SK-N-SH (cell line): ENCODE results near the gene KCNQ5. TPM values are rescaled to one million over a fixed set of nuclear protein-coding genes. Genes with fewer than 3 reads are reported as not detected.

Source experiments
- CTCF ChIA-PET: fragments of 300-600, 350-600 bp; formaldehyde crosslinking; extraction: SDS; loops from one replicate; lab custom pipeline; 2021; lab: Yijun Ruan, JAX
- POLR2A ChIA-PET: fragments of 350-600 bp; sonication (Branson Sonifier 250); formaldehyde crosslinking; extraction: SDS; loops from one replicate; lab custom pipeline; 2020; ENCODE audit warnings: antibody characterized with exemption, inconsistent platforms; lab: Yijun Ruan, JAX
- DNase-seq: peaks from one replicate; pipeline ENCODE4 v3.0.0; 2012
- H2AFZ ChIP-seq: fragments of 200-600 bp; sonication (generic); 2 replicates; pipeline ENCODE4 v1.8.1; 2016; ENCODE audit warnings: antibody characterized with exemption, mild to moderate bottlenecking, low read depth
- H3F3A ChIP-seq: fragments of 200-600 bp; sonication (generic); replicated peaks from 2 replicates; pipeline ENCODE3; 2016; ENCODE audit warnings: antibody characterized with exemption, mild to moderate bottlenecking; ENCODE audit not compliant: insufficient read depth
- H3K27ac ChIP-seq, 2 experiments: fragments of 200-500 bp in 1 of 2; fragments of 200-600 bp in 1 of 2; sonication (Bioruptor generic) in 1 of 2; sonication (generic), shearing (Covaris generic) in 1 of 2; 2 replicates each; pipeline versions ENCODE4 v1.5.1 to v1.6.1; 2014 to 2016; ENCODE audit warnings: low read depth in 2 of 2, inconsistent platforms in 1 of 2, low read length in 1 of 2, mild to moderate bottlenecking in 1 of 2, mixed read lengths in 1 of 2
- H3K27me3 ChIP-seq: fragments of 200-600 bp; sonication (generic), shearing (Covaris generic); 2 replicates; pipeline ENCODE4 v1.6.1; 2016; ENCODE audit warnings: mixed run types; ENCODE audit not compliant: insufficient read depth
- H3K36me3 ChIP-seq, 2 experiments: fragments of 200-500 bp in 1 of 2; fragments of 200-600 bp in 1 of 2; sonication (Bioruptor generic) in 1 of 2; sonication (generic) in 1 of 2; replicated peaks in 1 of 2; 2 replicates each; pipeline versions ENCODE3 to v1.5.1; 2014 to 2016; ENCODE audit warnings: low read length in 1 of 2, mild to moderate bottlenecking in 1 of 2; ENCODE audit not compliant: insufficient read depth in 2 of 2, control insufficient read depth in 1 of 2
- H3K4me1 ChIP-seq, 2 experiments: fragments of 200-500 bp in 1 of 2; fragments of 200-600 bp in 1 of 2; sonication (Bioruptor generic) in 1 of 2; sonication (generic), shearing (Covaris generic) in 1 of 2; 2 replicates each; pipeline versions ENCODE4 v1.5.1 to v1.6.1; 2014 to 2016; ENCODE audit warnings: low read depth in 1 of 2, low read length in 1 of 2, mixed run types in 1 of 2; ENCODE audit not compliant: insufficient read depth in 2 of 2, control insufficient read depth in 1 of 2
- H3K4me2 ChIP-seq: fragments of 200-600 bp; sonication (generic), shearing (Covaris generic); 2 replicates; pipeline ENCODE4 v1.6.1; 2017; ENCODE audit warnings: mixed run types
- H3K4me3 ChIP-seq, 2 experiments: fragments of 200-500 bp in 1 of 2; fragments of 200-600 bp in 1 of 2; sonication (Bioruptor generic) in 1 of 2; sonication (generic), shearing (Covaris generic) in 1 of 2; 2 replicates each; pipeline versions ENCODE4 v1.5.1 to v1.8.1; 2014 to 2016; ENCODE audit warnings: low read depth in 2 of 2, inconsistent platforms in 1 of 2, low read length in 1 of 2, mild to moderate bottlenecking in 1 of 2, mixed read lengths in 1 of 2, moderate library complexity in 1 of 2
- H3K79me2 ChIP-seq: fragments of 200-600 bp; sonication (generic); 2 replicates; pipeline ENCODE4 v1.8.1; 2017; ENCODE audit warnings: mild to moderate bottlenecking; ENCODE audit not compliant: insufficient read depth
- H3K9ac ChIP-seq: fragments of 200-600 bp; sonication (generic); 2 replicates; pipeline ENCODE4 v1.6.1; 2017; ENCODE audit warnings: mixed run types
- H3K9me2 ChIP-seq: fragments of 200-600 bp; sonication (generic); 2 replicates; pipeline ENCODE4 v1.6.1; 2017; ENCODE audit warnings: mixed run types
- H3K9me3 ChIP-seq: fragments of 200-600 bp; sonication (generic); 2 replicates; pipeline ENCODE4 v1.6.1; 2017; ENCODE audit warnings: mixed run types, mild to moderate bottlenecking, moderate library complexity
- H4K20me1 ChIP-seq: fragments of 200-600 bp; sonication (generic); 2 replicates; pipeline ENCODE4 v1.6.1; 2017; ENCODE audit warnings: mild to moderate bottlenecking, mixed run types; ENCODE audit not compliant: insufficient read depth
- FOSL2 ChIP-seq: IDR thresholded peaks from 2 replicates; pipeline ENCODE4 v1.4.0; 2012; ENCODE audit warnings: low read depth, mild to moderate bottlenecking, moderate library complexity, borderline replicate concordance
- FOXM1 ChIP-seq: IDR thresholded peaks from 2 replicates; pipeline ENCODE4 v1.4.0; 2012; ENCODE audit warnings: low read depth, mild to moderate bottlenecking
- GABPA ChIP-seq: IDR thresholded peaks from 2 replicates; pipeline ENCODE4 v1.4.0; 2012; ENCODE audit warnings: low read depth, mild to moderate bottlenecking
- JUND ChIP-seq: IDR thresholded peaks from 2 replicates; pipeline ENCODE4 v1.4.0; 2012
- MXI1 ChIP-seq: IDR thresholded peaks from 2 replicates; pipeline ENCODE4 v1.6.1; 2012; ENCODE audit warnings: mild to moderate bottlenecking, low read depth, low read length, improper control_type of control experiment
- RXRA ChIP-seq: IDR thresholded peaks from 2 replicates; pipeline ENCODE4 v1.4.0; 2012; ENCODE audit warnings: low read depth, mild to moderate bottlenecking, borderline replicate concordance
- SIN3A ChIP-seq: IDR thresholded peaks from 2 replicates; pipeline ENCODE4 v1.6.1; 2012; ENCODE audit warnings: low read depth, mild to moderate bottlenecking, low read length, moderate library complexity, borderline replicate concordance
- SMC3 ChIP-seq: IDR thresholded peaks from 2 replicates; pipeline ENCODE4 v1.6.1; 2012; ENCODE audit warnings: low read depth, low read length, improper control_type of control experiment
- TCF12 ChIP-seq: IDR thresholded peaks from 2 replicates; pipeline ENCODE4 v1.4.0; 2012
- TEAD4 ChIP-seq: IDR thresholded peaks from 2 replicates; pipeline ENCODE4 v1.4.0; 2012; ENCODE audit warnings: mild to moderate bottlenecking, borderline replicate concordance; ENCODE audit not compliant: insufficient read depth
- YY1 ChIP-seq: IDR thresholded peaks from 2 replicates; pipeline ENCODE4 v1.4.0; 2012; ENCODE audit warnings: low read depth, mild to moderate bottlenecking
- WGBS: methylation state at CpG from one replicate; pipeline ENCODE4 v1.1.6; 2017; ENCODE audit warnings: low lambda C conversion rate; 5-methylcytosine and 5-hydroxymethylcytosine counted together
- polyA plus RNA-seq, 3 experiments: library from polyadenylated mRNA; depleted of rRNA; stranded (reverse); fragments of >200 nt; gene quantifications; 2 replicates each; pipeline ENCODE4 v1.2.3, GENCODE V29; 2012
- TF ChIP-seq, protein P1 (sequence below): IDR thresholded peaks from 2 replicates; pipeline ENCODE4 v1.4.0; 2012; ENCODE audit warnings: low read depth, borderline replicate concordance
- TF ChIP-seq, protein P2 (sequence below): IDR thresholded peaks from 2 replicates; pipeline ENCODE4; 2012
- TF ChIP-seq, protein P3 (sequence below): IDR thresholded peaks from 2 replicates; pipeline ENCODE4 v1.4.0; 2012; ENCODE audit warnings: low read depth
- TF ChIP-seq, protein P4 (sequence below): fragments of 200-600 bp; sonication (generic); IDR thresholded peaks from 2 replicates; pipeline ENCODE4 v1.6.1; 2017; ENCODE audit warnings: antibody characterized with exemption, mild to moderate bottlenecking, moderate library complexity

Gene KCNQ5
- polyA plus RNA-seq, 1 of the 3 experiments (the other 2 are of a cell fraction), result 3.2 TPM

DNA sequence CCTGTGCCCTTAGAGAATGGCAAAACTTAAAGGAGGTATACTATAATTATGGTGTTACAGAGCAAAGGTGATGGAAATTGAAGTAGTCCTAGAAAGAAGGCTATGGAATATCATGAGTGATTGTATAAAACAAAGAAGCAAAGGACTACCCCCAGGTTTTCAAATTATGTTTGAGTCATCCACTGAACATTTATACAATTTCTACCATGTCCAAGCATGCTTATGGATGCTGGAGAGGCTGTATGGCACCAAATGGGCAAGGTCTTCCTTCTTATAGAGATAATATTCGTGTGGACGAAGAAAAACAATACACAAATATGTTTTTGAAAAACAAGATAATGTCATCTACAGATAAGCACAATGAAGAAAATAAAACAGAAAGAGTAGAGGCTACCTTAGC lies 425.9 kb downstream of the KCNQ5 start:
- TF ChIP-seq, protein P1, sequence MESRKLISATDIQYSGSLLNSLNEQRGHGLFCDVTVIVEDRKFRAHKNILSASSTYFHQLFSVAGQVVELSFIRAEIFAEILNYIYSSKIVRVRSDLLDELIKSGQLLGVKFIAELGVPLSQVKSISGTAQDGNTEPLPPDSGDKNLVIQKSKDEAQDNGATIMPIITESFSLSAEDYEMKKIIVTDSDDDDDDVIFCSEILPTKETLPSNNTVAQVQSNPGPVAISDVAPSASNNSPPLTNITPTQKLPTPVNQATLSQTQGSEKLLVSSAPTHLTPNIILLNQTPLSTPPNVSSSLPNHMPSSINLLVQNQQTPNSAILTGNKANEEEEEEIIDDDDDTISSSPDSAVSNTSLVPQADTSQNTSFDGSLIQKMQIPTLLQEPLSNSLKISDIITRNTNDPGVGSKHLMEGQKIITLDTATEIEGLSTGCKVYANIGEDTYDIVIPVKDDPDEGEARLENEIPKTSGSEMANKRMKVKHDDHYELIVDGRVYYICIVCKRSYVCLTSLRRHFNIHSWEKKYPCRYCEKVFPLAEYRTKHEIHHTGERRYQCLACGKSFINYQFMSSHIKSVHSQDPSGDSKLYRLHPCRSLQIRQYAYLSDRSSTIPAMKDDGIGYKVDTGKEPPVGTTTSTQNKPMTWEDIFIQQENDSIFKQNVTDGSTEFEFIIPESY, result no peak
- TF ChIP-seq SIN3A, result no peak
- H3K9ac ChIP-seq, result no peak overlapping the region
- POLR2A ChIA-PET, result no interaction called here
- CTCF ChIA-PET, result no interaction called here
- no peak overlapping the region for H2AFZ ChIP-seq
- DNase-seq, result no peak
- no peaks in the 10 kb centered on the region for H3K27me3 ChIP-seq
- WGBS, result 44% methylated on average over 2 of the region's 2 CpGs
- H3K4me3 ChIP-seq, result no peak overlapping the region
- H3K27ac ChIP-seq, result no peak overlapping the region
- H3F3A ChIP-seq, result no peaks in the 10 kb centered on the region
- no peaks in the 10 kb centered on the region for H4K20me1 ChIP-seq
- H3K9me2 ChIP-seq, result no peaks in the 10 kb centered on the region
- no peaks in the 10 kb centered on the region for H3K79me2 ChIP-seq
- H3K36me3 ChIP-seq, result peaks cover 0 to 11% of the 10 kb centered on the region in 2 experiments
- H3K4me2 ChIP-seq, result no peak overlapping the region
- no peaks in the 10 kb centered on the region for H3K9me3 ChIP-seq
- peaks cover 0 to 3% of the 10 kb centered on the region in 2 experiments; a peak in 1 of 4 replicates for H3K4me1 ChIP-seq

DNA sequence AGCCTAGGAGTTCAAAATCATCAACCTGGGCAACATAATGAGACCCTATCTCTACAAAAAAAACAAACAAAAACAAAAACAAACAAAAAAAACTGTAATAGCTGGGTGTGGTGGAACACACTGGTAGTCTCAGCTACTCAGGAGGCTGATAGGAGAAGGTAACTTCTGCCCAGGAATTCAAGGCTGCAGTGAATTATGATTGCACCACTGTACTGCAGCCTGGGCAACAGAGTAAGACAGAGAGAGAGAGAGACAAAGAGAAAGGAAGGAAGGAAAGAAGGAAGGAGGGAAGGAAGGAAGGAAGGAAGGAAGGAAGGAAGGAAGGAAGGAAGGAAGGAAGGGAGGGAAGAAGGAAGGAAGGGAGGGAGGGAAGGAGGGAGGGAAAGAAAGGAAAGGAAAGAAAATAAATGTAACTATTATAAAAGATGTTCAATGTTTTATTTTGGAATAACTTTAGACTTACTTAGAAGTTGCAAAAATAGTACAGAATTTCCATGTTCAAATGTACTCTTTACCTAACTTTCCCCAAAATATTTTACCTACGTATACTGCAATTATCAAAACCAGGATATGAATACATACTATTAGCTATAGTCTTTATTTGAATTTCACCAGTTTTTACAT lies 428.2 kb downstream of the KCNQ5 start:
- TF ChIP-seq YY1 (no peak), FOSL2 (no peak), FOXM1 (no peak), SMC3 (no peak), MXI1 (no peak), GABPA (no peak), RXRA (no peak), JUND (no peak), TCF12 (no peak), TEAD4 (no peak)
- TF ChIP-seq, protein P1, result no peak
- TF ChIP-seq, protein P2, sequence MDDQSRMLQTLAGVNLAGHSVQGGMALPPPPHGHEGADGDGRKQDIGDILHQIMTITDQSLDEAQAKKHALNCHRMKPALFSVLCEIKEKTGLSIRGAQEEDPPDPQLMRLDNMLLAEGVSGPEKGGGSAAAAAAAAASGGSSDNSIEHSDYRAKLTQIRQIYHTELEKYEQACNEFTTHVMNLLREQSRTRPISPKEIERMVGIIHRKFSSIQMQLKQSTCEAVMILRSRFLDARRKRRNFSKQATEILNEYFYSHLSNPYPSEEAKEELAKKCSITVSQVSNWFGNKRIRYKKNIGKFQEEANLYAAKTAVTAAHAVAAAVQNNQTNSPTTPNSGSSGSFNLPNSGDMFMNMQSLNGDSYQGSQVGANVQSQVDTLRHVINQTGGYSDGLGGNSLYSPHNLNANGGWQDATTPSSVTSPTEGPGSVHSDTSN, result no peak
- TF ChIP-seq, protein P3, sequence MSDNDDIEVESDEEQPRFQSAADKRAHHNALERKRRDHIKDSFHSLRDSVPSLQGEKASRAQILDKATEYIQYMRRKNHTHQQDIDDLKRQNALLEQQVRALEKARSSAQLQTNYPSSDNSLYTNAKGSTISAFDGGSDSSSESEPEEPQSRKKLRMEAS, result no peak
- TF ChIP-seq, protein P4, sequence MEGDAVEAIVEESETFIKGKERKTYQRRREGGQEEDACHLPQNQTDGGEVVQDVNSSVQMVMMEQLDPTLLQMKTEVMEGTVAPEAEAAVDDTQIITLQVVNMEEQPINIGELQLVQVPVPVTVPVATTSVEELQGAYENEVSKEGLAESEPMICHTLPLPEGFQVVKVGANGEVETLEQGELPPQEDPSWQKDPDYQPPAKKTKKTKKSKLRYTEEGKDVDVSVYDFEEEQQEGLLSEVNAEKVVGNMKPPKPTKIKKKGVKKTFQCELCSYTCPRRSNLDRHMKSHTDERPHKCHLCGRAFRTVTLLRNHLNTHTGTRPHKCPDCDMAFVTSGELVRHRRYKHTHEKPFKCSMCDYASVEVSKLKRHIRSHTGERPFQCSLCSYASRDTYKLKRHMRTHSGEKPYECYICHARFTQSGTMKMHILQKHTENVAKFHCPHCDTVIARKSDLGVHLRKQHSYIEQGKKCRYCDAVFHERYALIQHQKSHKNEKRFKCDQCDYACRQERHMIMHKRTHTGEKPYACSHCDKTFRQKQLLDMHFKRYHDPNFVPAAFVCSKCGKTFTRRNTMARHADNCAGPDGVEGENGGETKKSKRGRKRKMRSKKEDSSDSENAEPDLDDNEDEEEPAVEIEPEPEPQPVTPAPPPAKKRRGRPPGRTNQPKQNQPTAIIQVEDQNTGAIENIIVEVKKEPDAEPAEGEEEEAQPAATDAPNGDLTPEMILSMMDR, result no peak
- ChIA-PET POLR2A (no interaction called here), CTCF (no interaction called here)

More for the DNA sequence above, 428.2 kb downstream of the KCNQ5 start:
- no peaks in the 10 kb centered on the region for H3K9me3 ChIP-seq
- no peak overlapping the region for H3K4me3 ChIP-seq
- H4K20me1 ChIP-seq, result no peaks in the 10 kb centered on the region
- no peak overlapping the region for H3K9ac ChIP-seq
- H3K4me2 ChIP-seq, result no peak overlapping the region
- 98% methylated on average over 1 of the region's 1 CpG for WGBS
- no peak overlapping the region for H2AFZ ChIP-seq
- H3F3A ChIP-seq, result no peaks in the 10 kb centered on the region
- peaks cover 0 to 3% of the 10 kb centered on the region in 2 experiments; a peak in 1 of 4 replicates for H3K4me1 ChIP-seq
- H3K27ac ChIP-seq, result no peak overlapping the region
- H3K9me2 ChIP-seq, result no peaks in the 10 kb centered on the region
- no peak for DNase-seq
- no peaks in the 10 kb centered on the region for H3K79me2 ChIP-seq
- H3K27me3 ChIP-seq, result no peaks in the 10 kb centered on the region
- peaks cover 0 to 11% of the 10 kb centered on the region in 2 experiments for H3K36me3 ChIP-seq
